Right lobe of liver (tissue), 4 donors: ENCODE measurements around the gene BMP7.

ENCODE experiments used
- POLR2A ChIP-seq: fragments of 450-650 bp; IDR thresholded peaks from one replicate; pipeline ENCODE4 v1.6.1; 2017; ENCODE audit warnings: antibody characterized with exemption, mild to moderate bottlenecking
- TF ChIP-seq, protein P1 (sequence below), 4 donors: fragments of 200-600 bp in 3 of 4; fragments of 450-650 bp in 1 of 4; IDR thresholded peaks; one replicate each; pipeline versions ENCODE4 v1.5.1 to v1.8.0; 2016 to 2022; ENCODE audit warnings: antibody characterized with exemption in 4 of 4, mild to moderate bottlenecking in 2 of 4
- donor health status: DM: no; HTN: no; CAD: no.
- donor health status: DM: no; HTN: no; CAD: no.
- donor health status: DM: no; HTN: yes; CAD: no.

DNA sequence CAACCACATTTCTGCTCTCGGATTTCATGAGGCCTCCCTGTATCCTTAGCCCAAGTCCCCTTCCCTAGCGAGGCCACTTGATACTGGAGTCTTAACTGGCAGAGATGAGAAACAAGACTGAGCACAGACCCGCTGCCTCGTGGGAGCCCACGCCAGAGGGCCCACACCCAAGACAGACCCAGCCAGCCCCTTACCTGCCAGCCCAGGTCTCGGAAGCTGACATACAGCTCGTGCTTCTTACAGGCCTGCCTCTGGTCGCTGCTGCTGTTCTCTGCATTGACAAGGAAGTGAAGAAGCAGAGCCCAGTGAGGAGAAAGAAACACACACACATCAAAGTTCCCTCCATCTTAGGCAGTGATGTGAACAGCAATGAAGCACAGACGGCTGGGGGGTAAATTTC is 91.7 kb downstream of the BMP7 start:
- TF ChIP-seq, protein P1, sequence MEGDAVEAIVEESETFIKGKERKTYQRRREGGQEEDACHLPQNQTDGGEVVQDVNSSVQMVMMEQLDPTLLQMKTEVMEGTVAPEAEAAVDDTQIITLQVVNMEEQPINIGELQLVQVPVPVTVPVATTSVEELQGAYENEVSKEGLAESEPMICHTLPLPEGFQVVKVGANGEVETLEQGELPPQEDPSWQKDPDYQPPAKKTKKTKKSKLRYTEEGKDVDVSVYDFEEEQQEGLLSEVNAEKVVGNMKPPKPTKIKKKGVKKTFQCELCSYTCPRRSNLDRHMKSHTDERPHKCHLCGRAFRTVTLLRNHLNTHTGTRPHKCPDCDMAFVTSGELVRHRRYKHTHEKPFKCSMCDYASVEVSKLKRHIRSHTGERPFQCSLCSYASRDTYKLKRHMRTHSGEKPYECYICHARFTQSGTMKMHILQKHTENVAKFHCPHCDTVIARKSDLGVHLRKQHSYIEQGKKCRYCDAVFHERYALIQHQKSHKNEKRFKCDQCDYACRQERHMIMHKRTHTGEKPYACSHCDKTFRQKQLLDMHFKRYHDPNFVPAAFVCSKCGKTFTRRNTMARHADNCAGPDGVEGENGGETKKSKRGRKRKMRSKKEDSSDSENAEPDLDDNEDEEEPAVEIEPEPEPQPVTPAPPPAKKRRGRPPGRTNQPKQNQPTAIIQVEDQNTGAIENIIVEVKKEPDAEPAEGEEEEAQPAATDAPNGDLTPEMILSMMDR (IDR thresholded peaks at IDR 0.05), result no peak
- TF ChIP-seq POLR2A, result no peak
